Left ventricle myocardium superior (tissue), 1 donor: Measurements from ENCODE around the gene P4HB. TPM values are rescaled to one million over a fixed set of nuclear protein-coding genes. Genes with fewer than 3 reads are reported as not detected.
"Not testable (repeated sequence)": the region's sequence is repeated elsewhere in the genome, so short reads cannot be mapped to it uniquely, and the experiment has no call there.

Experiments
- ATAC-seq: fragments of 200-7000 bp; cut with Tn5 transposase; one replicate; pipeline ENCODE4 v1.9.1; 2020; ENCODE audit warnings: mild to moderate bottlenecking, moderate library complexity
- DNase-seq: peaks from one replicate; pipeline ENCODE4 v3.0.0-alpha.2; 2020
- intact Hi-C: fragments of 100-400 bp; cut with micrococcal nuclease; formaldehyde crosslinking; loops from one replicate; pipeline ENCODE4 v1.11.0; 2022
- total RNA-seq: library from RNA; stranded (reverse); fragmentation: NEBNext Ultra II Directional; extraction: Animal tissue kit (Norgen Biotek cat#: 25700); gene quantifications from one replicate; pipeline ENCODE4 v1.2.1, GENCODE V29; 2021
- donor health status: DM: no; HTN: yes; CAD: no; lungs with severe emphysema.

P4HB gene
- total RNA-seq, 1 donor from 2014 or later: 362 TPM

GRCh38 chr17:81858170-81858966 lies 2.0 kb downstream of the P4HB start:
- DNase-seq: no peak
- no peak for ATAC-seq
- intact Hi-C loops: no loop called here

GRCh38 chr17:81854974-81855774 lies 5.2 kb downstream of the P4HB start:
- peak; percentile 53 for ATAC-seq
- intact Hi-C loops: no loop called here
- DNase-seq: peak; percentile 43

DNA sequence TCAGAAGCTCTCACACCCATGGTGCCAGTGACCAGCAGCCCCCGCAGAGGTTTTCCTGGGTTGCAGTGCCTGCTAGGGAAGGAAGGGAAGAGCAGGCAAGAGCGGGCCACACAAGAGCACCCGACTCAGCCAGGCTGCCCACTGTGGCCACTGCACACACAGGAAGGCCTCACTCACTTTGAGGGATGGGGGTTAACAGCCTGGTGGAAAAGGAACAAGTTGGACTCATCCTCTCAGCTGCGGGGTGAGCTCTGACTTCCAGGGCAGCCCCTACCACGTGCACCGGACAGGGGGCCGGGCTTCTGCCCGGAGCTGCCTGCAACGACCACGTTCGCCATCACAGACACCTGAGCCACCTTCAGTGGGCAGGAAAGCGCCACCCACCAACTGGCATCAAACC lies 8.1 kb downstream of the P4HB start:
- intact Hi-C loops: no loop called here
- DNase-seq (no peak), ATAC-seq (no peak)

GRCh38 chr17:81851423-81851822 lies 8.9 kb downstream of the P4HB start:
- ATAC-seq: no peak
- intact Hi-C loops: no loop called here

GRCh38 chr17:81849457-81849856 lies 10.9 kb downstream of the P4HB start:
- intact Hi-C loops: no loop called here
- no peak for ATAC-seq

More at GRCh38 chr17:81851423-81851822, 8.9 kb downstream of the P4HB start:
- DNase-seq: no peak

GRCh38 chr17:81846743-81847689 lies 13.3 kb downstream of the P4HB start:
- DNase-seq (no peak), ATAC-seq (no peak)
- intact Hi-C loops: no loop called here

More at GRCh38 chr17:81849457-81849856, 10.9 kb downstream of the P4HB start:
- DNase-seq: no peak

DNA sequence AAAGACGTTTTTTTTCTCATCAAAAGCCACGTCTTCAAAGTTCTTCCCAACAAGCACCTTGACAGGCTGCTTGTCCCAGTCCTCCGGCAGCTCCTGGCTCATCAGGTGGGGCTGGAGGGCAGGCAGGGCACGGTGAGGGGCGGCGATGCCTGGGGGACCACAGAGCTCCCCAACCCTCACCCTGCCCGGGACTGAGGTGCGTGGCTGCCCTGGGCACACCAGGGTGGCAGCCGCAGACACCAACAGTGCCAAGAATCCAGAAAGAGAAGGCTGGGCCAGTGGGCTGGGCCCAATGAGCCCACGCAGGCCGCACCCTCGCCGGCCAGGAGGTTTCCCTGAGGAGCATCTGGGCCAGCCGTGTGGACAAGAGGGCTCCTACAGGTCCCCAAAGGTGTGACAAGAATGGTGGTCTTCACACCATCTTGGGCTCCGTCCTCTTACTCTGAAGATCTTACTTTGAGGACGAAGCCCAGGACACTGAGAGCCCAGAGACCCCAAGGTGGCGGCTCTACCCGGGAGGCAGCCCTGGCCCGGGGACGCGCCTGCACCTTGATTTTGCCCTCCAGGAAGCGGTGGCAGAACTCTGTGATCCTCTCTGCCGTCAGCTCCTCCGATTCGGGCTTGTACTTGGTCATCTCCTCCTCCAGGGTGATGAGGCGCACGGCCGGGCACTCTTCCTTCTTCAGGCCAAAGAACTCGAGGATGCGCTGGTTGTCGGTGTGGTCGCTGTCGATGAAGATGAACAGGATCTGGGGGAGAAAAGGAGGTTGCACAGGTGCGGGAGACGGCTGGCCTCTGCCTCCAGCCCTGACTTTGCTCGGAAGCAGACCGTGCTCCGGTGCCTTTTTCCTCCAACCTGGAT lies 14.2 kb downstream of the P4HB start:
- ATAC-seq (no peak), DNase-seq (no peak)
- intact Hi-C loops: no loop called here

- intact Hi-C loops: no loop called here
These were observed 15.0 kb downstream of the P4HB start for GRCh38 chr17:81845361-81845760.

GRCh38 chr17:81844887-81845286 lies 15.4 kb downstream of the P4HB start:
- intact Hi-C loops: no loop called here
- ATAC-seq (no peak), DNase-seq (no peak)

More at GRCh38 chr17:81845361-81845760, 15.0 kb downstream of the P4HB start:
- ATAC-seq: no peak
- DNase-seq: no peak

- ATAC-seq (no peak), DNase-seq (no peak)
- intact Hi-C loops: no loop called here
These were observed 15.9 kb downstream of the P4HB start for GRCh38 chr17:81844327-81844851.

DNA sequence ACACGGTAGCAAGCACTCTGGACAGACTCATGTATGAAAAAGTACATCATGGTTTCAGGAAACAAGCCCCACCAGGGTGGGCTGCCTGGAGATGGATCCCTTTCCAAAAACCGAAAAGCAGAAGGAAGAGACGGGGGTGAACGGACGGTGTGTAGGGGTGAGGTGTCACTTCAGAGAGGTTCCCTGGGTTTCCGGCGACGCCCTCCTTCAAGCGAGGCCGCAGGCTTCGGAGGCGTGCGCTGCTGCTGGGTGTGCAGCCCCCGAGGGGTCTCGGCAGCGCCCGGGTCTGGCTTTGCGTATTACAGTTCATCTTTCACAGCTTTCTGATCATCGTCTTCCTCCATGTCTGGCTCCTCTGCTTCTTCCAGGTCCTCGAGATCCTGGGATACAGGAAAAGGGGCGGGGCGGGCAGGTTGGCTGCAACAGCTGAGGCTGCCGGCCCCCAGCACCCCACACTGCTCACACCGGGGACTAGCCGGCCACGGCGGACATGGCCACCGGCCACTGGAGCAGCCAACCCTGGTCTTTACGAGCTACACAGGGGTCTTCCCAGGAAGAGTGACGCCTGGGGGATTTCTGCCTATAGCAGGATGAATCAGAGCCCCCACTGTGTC lies 16.5 kb downstream of the P4HB start:
- intact Hi-C loops: no loop called here
- ATAC-seq (no peak), DNase-seq (no peak)

- DNase-seq (no peak), ATAC-seq (no peak)
- intact Hi-C loops: no loop called here
These were observed 17.4 kb downstream of the P4HB start for GRCh38 chr17:81842725-81843504.

GRCh38 chr17:81842378-81842724 lies 18.0 kb downstream of the P4HB start:
- no peak for ATAC-seq
- intact Hi-C loops: no loop called here

DNA sequence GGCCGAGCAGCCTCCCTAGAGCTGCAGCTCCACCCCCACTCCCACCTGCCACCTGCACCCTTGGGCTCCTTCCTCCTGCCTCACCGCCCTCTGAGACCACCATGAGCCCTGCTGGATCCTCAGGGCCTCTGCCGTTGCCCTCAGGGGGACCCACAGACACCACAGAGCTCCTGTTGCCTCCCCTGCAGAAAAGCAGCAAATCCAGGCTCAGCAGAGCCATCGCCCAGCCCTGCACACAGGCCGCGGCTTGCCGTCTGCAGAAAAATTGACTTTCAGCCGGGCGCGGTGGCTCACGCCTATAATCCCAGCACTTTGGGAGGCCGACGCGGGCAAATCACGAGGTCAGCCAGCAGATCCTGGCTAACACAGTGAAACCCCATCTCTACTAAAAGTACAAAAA lies 18.5 kb downstream of the P4HB start:
- DNase-seq: no peak
- intact Hi-C loops: no loop called here
- no peak for ATAC-seq

More at GRCh38 chr17:81842378-81842724, 18.0 kb downstream of the P4HB start:
- DNase-seq: no peak

DNA sequence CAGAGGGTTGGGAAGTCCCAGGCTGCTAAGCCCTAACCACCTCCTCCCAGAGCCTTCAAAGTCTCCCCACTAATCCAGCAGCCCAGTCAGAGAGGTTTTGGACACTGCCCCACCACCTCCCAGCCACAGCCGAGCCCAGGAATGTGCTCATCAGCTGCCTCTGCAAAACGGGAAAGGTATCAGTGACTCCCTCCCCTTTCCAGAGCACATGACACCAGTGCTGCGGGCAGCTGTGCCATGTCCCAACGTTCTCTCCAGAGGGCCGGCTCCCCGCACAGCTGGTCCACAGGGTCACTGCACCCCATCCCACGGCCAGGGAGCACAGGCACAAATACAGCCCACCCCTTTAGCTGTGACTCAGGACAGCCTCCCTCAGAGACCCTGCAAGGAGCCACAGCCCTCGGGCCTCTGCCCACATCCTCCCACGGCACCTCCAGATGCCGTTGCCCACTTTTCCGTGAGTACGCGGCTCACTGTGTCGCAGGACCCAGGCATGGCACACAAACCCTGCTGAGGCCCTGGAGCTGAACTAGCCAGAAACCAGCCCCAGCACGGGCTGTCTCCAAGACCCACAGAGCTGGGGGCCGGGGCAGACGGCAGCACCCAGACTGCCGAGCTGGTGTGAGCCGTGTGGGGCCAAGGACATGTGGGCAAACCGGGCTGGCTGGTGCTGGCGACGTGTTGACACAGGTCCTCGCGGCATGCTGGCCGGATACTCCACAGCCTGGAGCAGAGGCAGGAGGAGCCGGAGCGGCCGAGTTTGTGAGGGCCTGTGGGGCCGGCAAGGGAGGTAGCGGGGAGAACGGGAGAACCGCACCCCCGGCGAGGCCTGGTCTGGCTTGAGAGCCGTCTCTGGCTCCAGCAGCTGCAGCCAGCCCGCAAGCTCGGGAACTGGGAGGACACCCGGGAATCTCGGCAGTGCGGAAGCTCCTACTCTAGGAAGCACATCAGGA lies 19.2 kb downstream of the P4HB start:
- ATAC-seq (peak; percentile 83), DNase-seq (peak; percentile 75)
- intact Hi-C loops: no loop called here

- ATAC-seq, intact Hi-C loops, DNase-seq: not testable (repeated sequence)
These were observed 20.3 kb downstream of the P4HB start for GRCh38 chr17:81840059-81840458.
